ENCODE data around the gene IKZF1.

DNA sequence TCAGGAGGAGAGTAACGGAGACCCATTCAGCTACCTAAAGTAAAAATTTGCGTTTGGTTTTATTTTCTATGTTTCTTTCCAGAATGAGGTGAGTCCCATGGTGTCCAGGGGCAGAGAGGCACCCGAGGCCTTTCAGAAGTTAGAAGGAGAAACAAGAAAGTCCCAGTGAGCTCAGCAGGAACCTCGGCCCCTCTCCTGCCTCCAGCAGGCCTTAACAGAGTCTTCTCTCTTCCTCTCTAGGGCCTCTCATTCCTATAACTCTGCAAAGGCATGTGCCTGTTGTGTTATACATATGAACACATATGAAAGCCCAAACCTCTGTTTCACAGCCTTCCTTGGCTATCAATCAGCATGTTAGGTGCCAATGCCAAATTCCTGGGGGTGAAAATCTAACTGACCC lies 20.8 kb upstream of the IKZF1 start:
- TF ChIP-seq CTCF (IDR thresholded peaks at IDR 0.05) (no peak), POLR2A (IDR thresholded peaks at IDR 0.05) (no peak), EP300 (IDR thresholded peaks at IDR 0.05) (no peak)
